H9 (cell line): ENCODE data around the gene SPCS1. TPM values are rescaled to one million over a fixed set of nuclear protein-coding genes. Genes with fewer than 3 reads are reported as not detected.
A peak's percentile ranks its signal among the peaks of the same experiment; 100 is the strongest.

ENCODE experiments used
- DNase-seq: peaks from one replicate; pipeline ENCODE4 v3.0.0-alpha.2; 2017
- H2AFZ ChIP-seq: one replicate; pipeline ENCODE4 v1.6.1; 2013; ENCODE audit warnings: mild to moderate bottlenecking, low read length, control low read depth, moderate library complexity
- H2AK5ac ChIP-seq: 2 replicates; pipeline ENCODE4 v1.6.1; 2013; ENCODE audit warnings: low read length, control low read depth, mixed read lengths; ENCODE audit not compliant: insufficient read length
- H2BK120ac ChIP-seq: one replicate; pipeline ENCODE4 v1.6.1; 2013; ENCODE audit warnings: low read depth, mild to moderate bottlenecking, low read length, control low read depth, inconsistent platforms; ENCODE audit not compliant: poor library complexity, severe bottlenecking
- H2BK12ac ChIP-seq: 2 replicates; pipeline ENCODE4 v1.6.1; 2013; ENCODE audit warnings: low read length, control low read depth, mixed read lengths, low read depth; ENCODE audit not compliant: insufficient read length
- H2BK15ac ChIP-seq: 2 replicates; pipeline ENCODE4 v1.6.1; 2013; ENCODE audit warnings: low read depth, low read length, control low read depth
- H2BK20ac ChIP-seq: one replicate; pipeline ENCODE4 v1.6.1; 2013; ENCODE audit warnings: low read depth, mild to moderate bottlenecking, low read length, control low read depth, inconsistent platforms; ENCODE audit not compliant: poor library complexity, severe bottlenecking
- H2BK5ac ChIP-seq: 2 replicates; pipeline ENCODE4 v1.6.1; 2013; ENCODE audit warnings: low read length, control low read depth, mixed read lengths; ENCODE audit not compliant: insufficient read length
- H3K14ac ChIP-seq: 2 replicates; pipeline ENCODE4 v1.6.1; 2013; ENCODE audit warnings: low read length, control low read depth; ENCODE audit not compliant: insufficient read depth
- H3K18ac ChIP-seq: 2 replicates; pipeline ENCODE4 v1.6.1; 2013; ENCODE audit warnings: low read depth, mild to moderate bottlenecking, mixed read lengths, low read length, control low read depth; ENCODE audit not compliant: insufficient read length
- H3K23ac ChIP-seq: 2 replicates; pipeline ENCODE4 v1.6.1; 2013; ENCODE audit warnings: low read length, control low read depth, mixed read lengths, low read depth; ENCODE audit not compliant: insufficient read length
- H3K23me2 ChIP-seq: 2 replicates; pipeline ENCODE4 v1.6.1; 2013; ENCODE audit warnings: low read depth, mild to moderate bottlenecking, mixed read lengths, low read length, control low read depth; ENCODE audit not compliant: insufficient read length, poor library complexity, severe bottlenecking
- H3K27ac ChIP-seq: 2 replicates; pipeline ENCODE4 v1.5.1; 2013; ENCODE audit warnings: low read length, control low read depth, mixed read lengths, low read depth; ENCODE audit not compliant: insufficient read length
- H3K27me3 ChIP-seq: 2 replicates; pipeline ENCODE4 v1.6.1; 2013; ENCODE audit warnings: low read length, control low read depth, inconsistent platforms; ENCODE audit not compliant: insufficient read depth
- H3K4ac ChIP-seq: 2 replicates; pipeline ENCODE4 v1.6.1; 2013; ENCODE audit warnings: low read depth, mild to moderate bottlenecking, control low read depth, inconsistent platforms, low read length, moderate library complexity
- H3K4me1 ChIP-seq: 2 replicates; pipeline ENCODE4 v1.6.1; 2013; ENCODE audit warnings: low read length, control low read depth, inconsistent platforms; ENCODE audit not compliant: insufficient read depth
- H3K4me2 ChIP-seq: 2 replicates; pipeline ENCODE4 v1.6.1; 2013; ENCODE audit warnings: low read length, control low read depth, mixed read lengths; ENCODE audit not compliant: insufficient read length, insufficient read depth
- H3K56ac ChIP-seq: 2 replicates; pipeline ENCODE4 v1.6.1; 2013; ENCODE audit warnings: low read depth, mild to moderate bottlenecking, mixed read lengths, low read length, control low read depth; ENCODE audit not compliant: insufficient read length
- H3K79me1 ChIP-seq: 2 replicates; pipeline ENCODE4 v1.6.1; 2013; ENCODE audit warnings: low read depth, mild to moderate bottlenecking, moderate library complexity, low read length, control low read depth, inconsistent platforms; ENCODE audit not compliant: insufficient read depth, poor library complexity, severe bottlenecking
- H3K79me2 ChIP-seq: 2 replicates; pipeline ENCODE4 v1.6.1; 2013; ENCODE audit warnings: low read length, control low read depth, inconsistent platforms; ENCODE audit not compliant: insufficient read depth
- H3K9ac ChIP-seq: 2 replicates; pipeline ENCODE4 v1.6.1; 2013; ENCODE audit warnings: low read length, control low read depth, mixed read lengths; ENCODE audit not compliant: insufficient read length; ENCODE audit errors: extremely low read depth
- H3K9me3 ChIP-seq: one replicate; pipeline ENCODE4 v1.6.1; 2013; ENCODE audit warnings: low read depth, low read length, inconsistent platforms; ENCODE audit not compliant: control insufficient read depth
- H3T11ph ChIP-seq: one replicate; pipeline ENCODE4 v1.6.1; 2013; ENCODE audit warnings: mild to moderate bottlenecking, low read length, control low read depth, inconsistent platforms
- H4K20me1 ChIP-seq: one replicate; pipeline ENCODE4 v1.6.1; 2013; ENCODE audit not compliant: control insufficient read depth, insufficient read length, insufficient read depth
- H4K5ac ChIP-seq: 2 replicates; pipeline ENCODE4 v1.6.1; 2013; ENCODE audit warnings: low read depth, mild to moderate bottlenecking, mixed read lengths, low read length, control low read depth; ENCODE audit not compliant: insufficient read length
- H4K8ac ChIP-seq: replicated peaks from 2 replicates; pipeline ENCODE4 v1.6.1; 2013; ENCODE audit warnings: low read length, control low read depth, mixed read lengths, low read depth; ENCODE audit not compliant: insufficient read length
- H4K91ac ChIP-seq: 2 replicates; pipeline ENCODE4 v1.6.1; 2013; ENCODE audit warnings: low read depth, mild to moderate bottlenecking, moderate library complexity, mixed read lengths, low read length, control low read depth; ENCODE audit not compliant: insufficient read length
- H3K27ac Mint-ChIP-seq, 3 experiments: 2 replicates in 2 of 3; 3 replicates in 1 of 3; pipeline ENCODE4 v1.8.0; 2020 to 2021; ENCODE audit warnings: mixed read lengths in 3 of 3, mild to moderate bottlenecking in 1 of 3, moderate library complexity in 1 of 3
- H3K27me3 Mint-ChIP-seq: 2 replicates; pipeline ENCODE4 v1.8.0; 2021; ENCODE audit warnings: low read depth, mild to moderate bottlenecking, moderate library complexity, mixed read lengths
- H3K36me3 Mint-ChIP-seq, 3 experiments: 2 replicates in 2 of 3; 3 replicates in 1 of 3; pipeline ENCODE4 v1.8.0; 2020 to 2021; ENCODE audit warnings: low read depth in 3 of 3, mixed read lengths in 3 of 3; ENCODE audit not compliant: insufficient read depth in 1 of 3
- H3K4me1 Mint-ChIP-seq, 2 experiments: 2 replicates each; pipeline ENCODE4 v1.8.0; 2020; ENCODE audit warnings: mixed read lengths in 2 of 2
- H3K4me3 Mint-ChIP-seq, 2 experiments: 2 replicates in 1 of 2; 3 replicates in 1 of 2; pipeline ENCODE4 v1.8.0; 2020 to 2021; ENCODE audit warnings: mild to moderate bottlenecking in 2 of 2, mixed read lengths in 2 of 2, moderate library complexity in 1 of 2
- H3K9me3 Mint-ChIP-seq, 2 experiments: 2 replicates in 1 of 2; 3 replicates in 1 of 2; pipeline ENCODE4 v1.8.0; 2020; ENCODE audit warnings: mild to moderate bottlenecking in 2 of 2, mixed read lengths in 2 of 2, moderate library complexity in 1 of 2
- WGBS: extraction: QIAGEN DNeasy Blood & Tissue Kit; methylation state at CpG from one replicate; pipeline ENCODE4 v1.1.7; 2013; ENCODE audit warnings: missing lambda C conversion rate, low lambda C conversion rate, mixed read lengths; ENCODE audit not compliant: insufficient read length; ENCODE audit errors: extremely low coverage; 5-methylcytosine and 5-hydroxymethylcytosine counted together
- total RNA-seq: library from RNA; stranded (reverse); gene quantifications from 2 replicates; pipeline ENCODE4 v1.2.1, GENCODE V29; 2021
- TF ChIP-seq, protein P1 (sequence below): fragments of 200-600 bp; sonication (generic); conservative IDR thresholded peaks from 3 replicates; pipeline ENCODE4 v1.8.0; 2021; ENCODE audit warnings: antibody characterized with exemption, mild to moderate bottlenecking

The SPCS1 gene
- total RNA-seq, 1 experiment from 2014 or later = 106 TPM

DNA sequence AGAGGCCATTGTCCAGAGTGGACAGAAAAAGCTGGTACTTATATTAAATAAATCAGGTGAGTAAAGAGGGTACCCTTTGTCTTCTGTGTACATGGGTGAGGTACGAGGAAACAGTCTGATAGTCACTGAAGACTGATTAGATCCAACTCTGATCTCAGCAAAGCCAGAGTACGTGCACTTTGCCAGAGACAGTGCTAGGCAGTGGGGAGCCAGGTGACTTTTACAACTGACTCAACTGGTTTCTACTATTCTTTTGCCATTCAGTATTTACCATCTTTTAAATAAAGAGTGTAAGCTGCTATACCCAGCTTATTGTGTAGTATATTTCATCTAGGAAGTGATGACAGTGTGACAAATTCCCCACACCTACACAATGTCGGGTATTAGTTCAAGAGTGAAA, 16.8 kb upstream of the SPCS1 start:
- H3K9me3 ChIP-seq = no peaks in the 10 kb centered on the region
- no peak overlapping the region for H3K14ac ChIP-seq
- no peaks in the 10 kb centered on the region for H3K27me3 ChIP-seq
- H3K27me3 Mint-ChIP-seq = peaks cover 3% of the 10 kb centered on the region; the same call in 1 of the 2 replicates
- H4K8ac ChIP-seq = no peak overlapping the region
- H3K27ac Mint-ChIP-seq = peak overlapping the region in 1 of 3 experiments; percentile 68; a peak in 1 of 7 replicates
- no peaks in the 10 kb centered on the region for H3K9me3 Mint-ChIP-seq
- TF ChIP-seq, protein P1, sequence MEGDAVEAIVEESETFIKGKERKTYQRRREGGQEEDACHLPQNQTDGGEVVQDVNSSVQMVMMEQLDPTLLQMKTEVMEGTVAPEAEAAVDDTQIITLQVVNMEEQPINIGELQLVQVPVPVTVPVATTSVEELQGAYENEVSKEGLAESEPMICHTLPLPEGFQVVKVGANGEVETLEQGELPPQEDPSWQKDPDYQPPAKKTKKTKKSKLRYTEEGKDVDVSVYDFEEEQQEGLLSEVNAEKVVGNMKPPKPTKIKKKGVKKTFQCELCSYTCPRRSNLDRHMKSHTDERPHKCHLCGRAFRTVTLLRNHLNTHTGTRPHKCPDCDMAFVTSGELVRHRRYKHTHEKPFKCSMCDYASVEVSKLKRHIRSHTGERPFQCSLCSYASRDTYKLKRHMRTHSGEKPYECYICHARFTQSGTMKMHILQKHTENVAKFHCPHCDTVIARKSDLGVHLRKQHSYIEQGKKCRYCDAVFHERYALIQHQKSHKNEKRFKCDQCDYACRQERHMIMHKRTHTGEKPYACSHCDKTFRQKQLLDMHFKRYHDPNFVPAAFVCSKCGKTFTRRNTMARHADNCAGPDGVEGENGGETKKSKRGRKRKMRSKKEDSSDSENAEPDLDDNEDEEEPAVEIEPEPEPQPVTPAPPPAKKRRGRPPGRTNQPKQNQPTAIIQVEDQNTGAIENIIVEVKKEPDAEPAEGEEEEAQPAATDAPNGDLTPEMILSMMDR = no peak
- H2AK5ac ChIP-seq = no peak overlapping the region
- no peak overlapping the region for H2BK5ac ChIP-seq
- H3K18ac ChIP-seq = no peak overlapping the region
- H3K23ac ChIP-seq = no peak overlapping the region
- no peak overlapping the region for H2BK20ac ChIP-seq
- H2BK15ac ChIP-seq = no peak overlapping the region
- no peak overlapping the region for H4K91ac ChIP-seq
- H3T11ph ChIP-seq = no peak overlapping the region
- H3K4ac ChIP-seq = no peak overlapping the region
- H4K20me1 ChIP-seq = no peaks in the 10 kb centered on the region
- peaks cover 70 to 84% (median 81%) of the 10 kb centered on the region in 3 experiments for H3K36me3 Mint-ChIP-seq
- no peak overlapping the region for H2BK120ac ChIP-seq
- no peak overlapping the region for H2AFZ ChIP-seq
- H3K27ac ChIP-seq = no peak overlapping the region
- no peak overlapping the region for H3K56ac ChIP-seq
- H3K4me1 Mint-ChIP-seq = peaks cover 14 to 15% of the 10 kb centered on the region in 2 experiments
- H3K4me3 Mint-ChIP-seq = no peak overlapping the region
- H3K79me1 ChIP-seq = peaks cover 16% of the 10 kb centered on the region
- no peak for DNase-seq
- WGBS = no CpG with 5 or more reads among the region's 3 CpGs
- no peaks in the 10 kb centered on the region for H3K4me1 ChIP-seq
- no peak overlapping the region for H4K5ac ChIP-seq
- peaks cover 12% of the 10 kb centered on the region; the same call in 1 of the 2 replicates for H3K79me2 ChIP-seq
- H3K4me2 ChIP-seq = no peak overlapping the region
- no peak overlapping the region for H2BK12ac ChIP-seq
- H3K23me2 ChIP-seq = peaks cover 3% of the 10 kb centered on the region
- no peak overlapping the region for H3K9ac ChIP-seq
